ENCODE measurements around the gene TARBP1. TPM values are rescaled to one million over a fixed set of nuclear protein-coding genes. Genes with fewer than 3 reads are reported as not detected.

Gene TARBP1
- total and polyA plus RNA-seq, 2 donors (not counting 1 experiment from before 2014, with no cell fraction given) = 35.4 to 71.5 TPM

DNA sequence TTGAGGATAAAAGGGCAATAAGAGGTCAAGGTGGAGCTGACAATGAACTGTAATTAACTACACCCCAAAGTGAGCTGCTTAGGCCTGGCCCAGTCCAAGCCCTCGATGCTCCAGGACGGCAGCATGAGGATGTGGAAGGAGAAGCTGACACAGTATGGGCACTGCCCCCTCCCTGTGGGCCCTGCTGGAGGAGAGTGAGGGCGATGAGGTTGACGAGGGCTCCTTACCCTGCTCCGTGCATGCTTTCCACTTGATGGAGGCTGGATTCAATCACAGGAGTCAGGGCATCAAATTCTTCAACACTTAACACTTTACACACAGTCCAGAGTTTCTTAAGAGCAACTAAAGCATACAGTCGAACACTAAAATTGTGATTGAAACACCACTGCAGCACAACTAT lies 73.3 kb downstream of the TARBP1 start:
- Histone ChIP-seq H3K9me3 (ENCODE audit: control extremely low read depth in 1 of 3, control insufficient read depth in 2 of 3, insufficient read depth in 1 of 3, low read length in 2 of 3) (no peaks in the 10 kb centered on the region), H3K4me1 (ENCODE audit: control insufficient read depth in 2 of 2, insufficient read depth in 2 of 2, low read length in 2 of 2) (peaks cover 4 to 11% of the 10 kb centered on the region in 2 donors), H3K27ac (ENCODE audit: low read length in 2 of 2) (no peak overlapping the region), H3K79me2 (ENCODE audit: control insufficient read depth, insufficient read depth, low read length) (no peaks in the 10 kb centered on the region), H3K36me3 (replicated peaks in 1 of 2; ENCODE audit: control extremely low read depth in 1 of 2, control insufficient read depth in 1 of 2, extremely low read depth in 1 of 2, insufficient read depth in 2 of 2, low read length in 1 of 2) (peaks cover 3 to 21% of the 10 kb centered on the region in 2 experiments), H3K4me2 (replicated peaks; ENCODE audit: low read depth, low read length, poor library complexity, severe bottlenecking) (no peak overlapping the region), H4K20me1 (ENCODE audit: control insufficient read depth, insufficient read depth, low read length, poor library complexity, severe bottlenecking) (no peaks in the 10 kb centered on the region), H3K4me3 (ENCODE audit: control extremely low read depth in 1 of 5, extremely low read depth in 1 of 5, insufficient read depth in 1 of 5, low read depth in 2 of 5, low read length in 4 of 5) (no peak overlapping the region), H3K9ac (ENCODE audit: low read length) (no peak overlapping the region), H2AFZ (ENCODE audit: insufficient read depth, low read depth, low read length, poor library complexity, severe bottlenecking) (no peak overlapping the region), H3K27me3 (replicated peaks in 1 of 4; ENCODE audit: control extremely low read depth in 1 of 4, control insufficient read depth in 3 of 4, insufficient read depth in 4 of 4, low read length in 3 of 4) (no peaks in the 10 kb centered on the region)
- TF ChIP-seq EZH2 (IDR thresholded peaks at IDR 0.05; ENCODE audit: borderline replicate concordance, insufficient read depth, low read depth, low read length, poor library complexity, severe bottlenecking) = no peak
- TF ChIP-seq, protein P1, sequence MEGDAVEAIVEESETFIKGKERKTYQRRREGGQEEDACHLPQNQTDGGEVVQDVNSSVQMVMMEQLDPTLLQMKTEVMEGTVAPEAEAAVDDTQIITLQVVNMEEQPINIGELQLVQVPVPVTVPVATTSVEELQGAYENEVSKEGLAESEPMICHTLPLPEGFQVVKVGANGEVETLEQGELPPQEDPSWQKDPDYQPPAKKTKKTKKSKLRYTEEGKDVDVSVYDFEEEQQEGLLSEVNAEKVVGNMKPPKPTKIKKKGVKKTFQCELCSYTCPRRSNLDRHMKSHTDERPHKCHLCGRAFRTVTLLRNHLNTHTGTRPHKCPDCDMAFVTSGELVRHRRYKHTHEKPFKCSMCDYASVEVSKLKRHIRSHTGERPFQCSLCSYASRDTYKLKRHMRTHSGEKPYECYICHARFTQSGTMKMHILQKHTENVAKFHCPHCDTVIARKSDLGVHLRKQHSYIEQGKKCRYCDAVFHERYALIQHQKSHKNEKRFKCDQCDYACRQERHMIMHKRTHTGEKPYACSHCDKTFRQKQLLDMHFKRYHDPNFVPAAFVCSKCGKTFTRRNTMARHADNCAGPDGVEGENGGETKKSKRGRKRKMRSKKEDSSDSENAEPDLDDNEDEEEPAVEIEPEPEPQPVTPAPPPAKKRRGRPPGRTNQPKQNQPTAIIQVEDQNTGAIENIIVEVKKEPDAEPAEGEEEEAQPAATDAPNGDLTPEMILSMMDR (IDR thresholded peaks at IDR 0.05) = no peak
- no peaks in the 10 kb centered on the region for H3K9me3 Mint-ChIP-seq (ENCODE audit: insufficient read depth)
- CTCF ChIA-PET = interaction anchor here (1.3 kb wide), 1 partner anchor 61 kb away, joined by 3 read pairs; no protein-coding TSS in a partner anchor
- intact Hi-C loops (cut with micrococcal nuclease) = no loop called here
- DNase-seq (no peak), ATAC-seq (ENCODE audit: low read depth) (no peak)
- no peaks in the 10 kb centered on the region for H3K27me3 Mint-ChIP-seq
- 100% methylated on average over 3 of the region's 6 CpGs for WGBS (ENCODE audit: insufficient coverage)
- no peak overlapping the region for H3K27ac Mint-ChIP-seq
- POLR2A ChIA-PET = no interaction called here
- H3K4me1 Mint-ChIP-seq = peaks cover 13% of the 10 kb centered on the region
- no peak overlapping the region for H3K4me3 Mint-ChIP-seq

DNA sequence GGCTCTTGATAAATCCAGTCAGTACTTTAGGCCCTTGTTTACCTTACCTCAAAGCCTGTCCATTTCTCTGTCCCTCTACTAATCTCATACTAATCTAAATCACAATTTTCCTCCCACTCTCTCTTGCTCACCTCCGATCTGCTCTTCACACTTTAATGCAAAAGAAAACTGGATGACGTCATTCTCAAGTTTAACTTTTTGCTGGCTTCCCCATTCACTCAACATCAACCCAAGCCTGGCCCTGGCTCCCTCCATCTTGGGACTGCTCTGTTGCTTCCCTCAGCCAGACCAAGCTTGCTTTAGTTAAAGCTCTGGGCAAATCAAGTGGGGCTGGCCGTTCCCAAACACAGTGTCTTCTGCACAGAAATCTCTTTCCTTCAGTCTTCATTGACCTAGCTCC lies 76.0 kb downstream of the TARBP1 start:
- no peaks in the 10 kb centered on the region for H4K20me1 ChIP-seq (ENCODE audit: control insufficient read depth, insufficient read depth, low read length, poor library complexity, severe bottlenecking)
- Mint-ChIP-seq H3K4me3 (no peak overlapping the region), H3K9me3 (ENCODE audit: insufficient read depth) (no peaks in the 10 kb centered on the region), H3K27ac (no peak overlapping the region), H3K4me1 (peaks cover 32% of the 10 kb centered on the region), H3K27me3 (no peaks in the 10 kb centered on the region)
- no peaks in the 10 kb centered on the region for H3K79me2 ChIP-seq (ENCODE audit: control insufficient read depth, insufficient read depth, low read length)
- no peaks in the 10 kb centered on the region for H3K9me3 ChIP-seq (ENCODE audit: control extremely low read depth in 1 of 3, control insufficient read depth in 2 of 3, insufficient read depth in 1 of 3, low read length in 2 of 3)
- intact Hi-C loops (cut with micrococcal nuclease) = no loop called here
- H3K4me1 ChIP-seq (ENCODE audit: control insufficient read depth in 2 of 2, insufficient read depth in 2 of 2, low read length in 2 of 2) = peaks cover 17 to 20% of the 10 kb centered on the region in 2 donors
- no peak for DNase-seq
- POLR2A ChIA-PET = no interaction called here
- CTCF ChIA-PET = no interaction called here
- no peaks in the 10 kb centered on the region for H3K27me3 ChIP-seq (replicated peaks in 1 of 4; ENCODE audit: control extremely low read depth in 1 of 4, control insufficient read depth in 3 of 4, insufficient read depth in 4 of 4, low read length in 3 of 4)
- TF ChIP-seq, protein P1 (IDR thresholded peaks at IDR 0.05) = no peak
- no peak for TF ChIP-seq EZH2 (IDR thresholded peaks at IDR 0.05; ENCODE audit: borderline replicate concordance, insufficient read depth, low read depth, low read length, poor library complexity, severe bottlenecking)
- no peak overlapping the region for H3K4me3 ChIP-seq (ENCODE audit: control extremely low read depth in 1 of 5, extremely low read depth in 1 of 5, insufficient read depth in 1 of 5, low read depth in 2 of 5, low read length in 4 of 5)
- peaks cover 3 to 7% of the 10 kb centered on the region in 2 experiments for H3K36me3 ChIP-seq (replicated peaks in 1 of 2; ENCODE audit: control extremely low read depth in 1 of 2, control insufficient read depth in 1 of 2, extremely low read depth in 1 of 2, insufficient read depth in 2 of 2, low read length in 1 of 2)
- H3K27ac ChIP-seq (ENCODE audit: low read length in 2 of 2) = no peak overlapping the region
- 97% methylated on average over 2 of the region's 3 CpGs for WGBS (ENCODE audit: insufficient coverage)
- no peak for ATAC-seq (ENCODE audit: low read depth)
- no peak overlapping the region for H3K9ac ChIP-seq (ENCODE audit: low read length)
- no peak overlapping the region for H2AFZ ChIP-seq (ENCODE audit: insufficient read depth, low read depth, low read length, poor library complexity, severe bottlenecking)
- H3K4me2 ChIP-seq (replicated peaks; ENCODE audit: low read depth, low read length, poor library complexity, severe bottlenecking) = no peak overlapping the region
